ENCODE measurements around the gene VAT1L. TPM values are rescaled to one million over a fixed set of nuclear protein-coding genes. Genes with fewer than 3 reads are reported as not detected.

Gene VAT1L
- total RNA-seq, 1 experiment from 2014 or later, result 33.8 TPM

GRCh38 chr16:77812856-77813500, 24.6 kb downstream of the VAT1L start:
- DNase-seq, result no peak
- no peak overlapping the region for H4K8ac ChIP-seq (replicated peaks; ENCODE audit: insufficient read length, low read depth, low read length)

More at GRCh38 chr16:77812856-77813500, 24.6 kb downstream of the VAT1L start:
- Histone ChIP-seq H3K9me3 (ENCODE audit: control insufficient read depth, low read depth, low read length) (peaks cover 4% of the 10 kb centered on the region), H4K5ac (ENCODE audit: insufficient read length, low read depth, low read length) (no peak overlapping the region), H3K27me3 (ENCODE audit: insufficient read depth, low read length) (no peaks in the 10 kb centered on the region), H4K20me1 (ENCODE audit: control insufficient read depth, insufficient read depth, insufficient read length) (no peaks in the 10 kb centered on the region), H2AFZ (ENCODE audit: low read length) (no peak overlapping the region), H2BK12ac (ENCODE audit: insufficient read length, low read depth, low read length) (no peak overlapping the region), H3K23ac (ENCODE audit: insufficient read length, low read depth, low read length) (no peak overlapping the region), H3K23me2 (ENCODE audit: insufficient read length, low read depth, low read length, poor library complexity, severe bottlenecking) (no peaks in the 10 kb centered on the region), H3K9ac (ENCODE audit: extremely low read depth, insufficient read length, low read length) (no peak overlapping the region), H4K91ac (ENCODE audit: insufficient read length, low read depth, low read length) (no peak overlapping the region), H3K27ac (ENCODE audit: insufficient read length, low read depth, low read length) (no peak overlapping the region), H3K79me2 (ENCODE audit: insufficient read depth, low read length) (no peaks in the 10 kb centered on the region), H2BK20ac (ENCODE audit: low read depth, low read length, poor library complexity, severe bottlenecking) (no peak overlapping the region), H3K14ac (ENCODE audit: insufficient read depth, low read length) (no peak overlapping the region), H3K4me2 (ENCODE audit: insufficient read depth, insufficient read length, low read length) (no peak overlapping the region), H3K4me1 (ENCODE audit: insufficient read depth, low read length) (no peaks in the 10 kb centered on the region), H2AK5ac (ENCODE audit: insufficient read length, low read length) (no peak overlapping the region), H3K4ac (ENCODE audit: low read depth, low read length) (no peak overlapping the region), H3K56ac (ENCODE audit: insufficient read length, low read depth, low read length) (no peak overlapping the region), H3K79me1 (ENCODE audit: insufficient read depth, low read depth, low read length, poor library complexity, severe bottlenecking) (no peaks in the 10 kb centered on the region), H3K18ac (ENCODE audit: insufficient read length, low read depth, low read length) (no peak overlapping the region), H3T11ph (ENCODE audit: low read length) (no peak overlapping the region), H2BK5ac (ENCODE audit: insufficient read length, low read length) (no peak overlapping the region), H2BK15ac (ENCODE audit: low read depth, low read length) (no peak overlapping the region), H2BK120ac (ENCODE audit: low read depth, low read length, poor library complexity, severe bottlenecking) (no peak overlapping the region)
- no peak for TF ChIP-seq CTCF (conservative IDR thresholded peaks at IDR 0.05)
- Mint-ChIP-seq H3K27ac (no peak overlapping the region), H3K4me1 (no peaks in the 10 kb centered on the region), H3K9me3 (peaks cover 13 to 15% of the 10 kb centered on the region in 2 experiments), H3K27me3 (ENCODE audit: low read depth) (no peaks in the 10 kb centered on the region), H3K36me3 (ENCODE audit: insufficient read depth in 1 of 3, low read depth in 3 of 3) (peaks cover 16 to 22% (median 18%) of the 10 kb centered on the region in 3 experiments), H3K4me3 (no peak overlapping the region)
- WGBS (ENCODE audit: extremely low coverage, insufficient read length, low lambda C conversion rate), result no CpG with 5 or more reads among the region's 2 CpGs

All from H9 (cell line).